HG03442 (cell line): Measurements from ENCODE around the gene SUV39H2.
"Not testable (repeated sequence)": the region's sequence is repeated elsewhere in the genome, so short reads cannot be mapped to it uniquely, and the experiment has no call there.

Experiments used
- ATAC-seq: cut with Tn5 transposase; IDR thresholded peaks from one replicate; pipeline ENCODE4 v1.9.1; 2021; ENCODE audit warnings: mild to moderate bottlenecking, moderate library complexity; ENCODE audit not compliant: unreplicated experiment

SUV39H2 gene

DNA sequence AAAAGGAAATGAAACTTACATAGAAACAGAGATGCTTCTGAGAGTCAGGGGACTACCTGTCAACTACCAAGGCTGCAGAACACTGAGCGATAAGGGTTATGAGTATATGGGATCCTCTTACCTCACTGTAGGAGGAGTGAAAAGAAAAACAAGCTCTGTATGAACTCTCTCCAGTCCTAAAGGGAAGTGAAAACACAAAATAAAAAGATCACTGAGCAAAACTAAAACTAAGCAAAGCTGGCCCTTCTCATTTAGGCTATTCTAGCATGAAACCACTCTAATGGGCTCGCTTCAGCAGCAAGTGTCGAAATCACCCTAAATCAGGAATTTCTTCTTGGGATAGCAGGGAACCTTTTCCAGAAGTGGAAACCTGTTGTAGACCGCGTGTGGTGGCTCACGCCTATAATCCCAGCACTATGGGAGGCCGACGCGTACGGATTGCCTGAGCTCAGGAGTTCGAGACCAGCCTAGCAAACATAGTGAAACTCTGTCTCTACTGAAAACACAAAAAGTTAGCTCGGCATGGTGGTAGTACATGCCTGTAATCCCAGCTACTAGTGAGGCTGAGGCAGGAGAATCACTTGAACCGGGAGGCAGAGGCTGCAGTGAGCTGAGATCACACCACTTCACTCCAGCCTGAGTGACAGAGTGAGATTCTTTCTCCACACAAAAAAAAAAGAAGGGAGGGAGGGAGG is 48.2 kb downstream of the SUV39H2 start:
- ATAC-seq = peak; percentile 96

GRCh38 chr10:14930610-14931009 is 51.9 kb downstream of the SUV39H2 start:
- ATAC-seq = no peak

GRCh38 chr10:14936584-14936983 is 57.9 kb downstream of the SUV39H2 start:
- no peak for ATAC-seq

- ATAC-seq = peak; percentile 55
These were observed 60.3 kb downstream of the SUV39H2 start for GRCh38 chr10:14938971-14939370.

DNA sequence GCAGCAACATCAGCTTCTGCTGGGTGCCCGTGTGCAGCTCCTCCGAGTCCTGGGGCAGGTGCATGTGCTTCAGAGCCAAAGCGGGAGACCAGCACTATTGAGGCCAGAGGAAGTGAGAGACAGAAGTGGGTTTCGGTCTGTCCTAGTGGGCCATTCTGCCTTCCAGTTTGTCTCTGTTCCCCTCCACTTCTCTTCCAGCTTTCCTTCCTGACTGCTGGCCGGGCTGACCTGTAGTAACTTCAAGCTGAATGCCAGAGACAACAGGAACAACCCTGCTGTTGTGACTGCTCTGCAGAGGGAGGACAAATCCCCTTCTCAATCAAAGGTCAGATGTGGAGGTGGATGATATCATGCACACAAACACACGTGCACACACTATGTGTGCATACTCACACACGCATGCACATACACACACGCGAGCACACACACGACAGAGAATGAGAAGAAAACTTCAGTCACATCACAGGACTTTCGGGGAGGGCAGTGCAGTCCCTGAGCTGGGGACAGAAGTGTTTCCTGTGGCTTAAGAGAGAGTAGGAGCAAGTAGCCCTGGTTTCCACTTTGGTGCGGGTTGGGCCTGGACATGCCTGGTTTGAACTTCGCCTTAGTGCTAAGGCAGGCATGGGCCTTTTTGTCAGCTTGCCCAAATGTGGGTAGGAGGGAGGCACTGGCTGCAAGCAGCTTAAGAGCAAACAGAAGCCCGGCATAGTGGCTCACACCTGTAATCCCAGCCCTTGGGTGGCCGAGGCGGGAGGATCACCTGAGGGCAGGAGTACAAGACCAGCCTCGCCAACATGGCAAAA is 63.7 kb downstream of the SUV39H2 start:
- ATAC-seq = peak; percentile 77

- not testable (repeated sequence) for ATAC-seq
These were observed 64.3 kb downstream of the SUV39H2 start for GRCh38 chr10:14942950-14943338.

GRCh38 chr10:14945108-14945507 is 66.4 kb downstream of the SUV39H2 start:
- no peak for ATAC-seq

- ATAC-seq = no peak
These were observed 68.6 kb downstream of the SUV39H2 start for GRCh38 chr10:14947268-14947667.

DNA sequence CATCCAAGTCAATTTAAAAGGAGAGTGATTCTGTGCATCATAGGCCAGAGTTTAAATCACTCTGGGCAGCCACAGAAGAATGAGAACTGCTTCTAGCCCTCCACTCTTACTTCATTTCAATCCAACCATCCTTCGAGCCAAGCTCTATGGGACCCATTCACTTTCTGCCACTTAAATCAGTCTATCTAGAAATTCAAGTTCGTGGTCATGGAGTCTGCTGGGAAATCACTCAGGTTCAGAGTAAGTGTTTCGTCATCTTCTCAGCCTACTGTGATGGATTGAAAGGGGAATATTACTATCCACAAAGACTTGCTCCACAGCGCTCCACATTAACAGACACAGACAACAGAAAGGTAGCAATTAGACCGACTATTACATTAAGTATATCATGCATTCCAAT is 70.6 kb downstream of the SUV39H2 start:
- ATAC-seq = no peak

- ATAC-seq = no peak
These were observed 74.3 kb downstream of the SUV39H2 start for GRCh38 chr10:14952851-14953423.

- peak; percentile 28 for ATAC-seq
These were observed 74.8 kb downstream of the SUV39H2 start for GRCh38 chr10:14953424-14954000.
